DOHH2 (cell line): Measurements from ENCODE around the gene SENP1.

Experiments used
- EZH2phosphoT487 ChIP-seq: fragments of 200-600 bp; sonication (generic); IDR thresholded peaks from 2 replicates; pipeline ENCODE4 v1.6.1; 2017; ENCODE audit warnings: borderline replicate concordance, mild to moderate bottlenecking, antibody characterized with exemption, low read length, moderate library complexity, mixed read lengths
- TF ChIP-seq, protein P1 (sequence below): fragments of 200-600 bp; sonication (generic); IDR thresholded peaks from one replicate; pipeline ENCODE4 v1.5.1; 2014; ENCODE audit warnings: antibody characterized with exemption, mild to moderate bottlenecking, low read depth, low read length; ENCODE audit not compliant: poor library complexity, severe bottlenecking

- TF ChIP-seq, protein P1, sequence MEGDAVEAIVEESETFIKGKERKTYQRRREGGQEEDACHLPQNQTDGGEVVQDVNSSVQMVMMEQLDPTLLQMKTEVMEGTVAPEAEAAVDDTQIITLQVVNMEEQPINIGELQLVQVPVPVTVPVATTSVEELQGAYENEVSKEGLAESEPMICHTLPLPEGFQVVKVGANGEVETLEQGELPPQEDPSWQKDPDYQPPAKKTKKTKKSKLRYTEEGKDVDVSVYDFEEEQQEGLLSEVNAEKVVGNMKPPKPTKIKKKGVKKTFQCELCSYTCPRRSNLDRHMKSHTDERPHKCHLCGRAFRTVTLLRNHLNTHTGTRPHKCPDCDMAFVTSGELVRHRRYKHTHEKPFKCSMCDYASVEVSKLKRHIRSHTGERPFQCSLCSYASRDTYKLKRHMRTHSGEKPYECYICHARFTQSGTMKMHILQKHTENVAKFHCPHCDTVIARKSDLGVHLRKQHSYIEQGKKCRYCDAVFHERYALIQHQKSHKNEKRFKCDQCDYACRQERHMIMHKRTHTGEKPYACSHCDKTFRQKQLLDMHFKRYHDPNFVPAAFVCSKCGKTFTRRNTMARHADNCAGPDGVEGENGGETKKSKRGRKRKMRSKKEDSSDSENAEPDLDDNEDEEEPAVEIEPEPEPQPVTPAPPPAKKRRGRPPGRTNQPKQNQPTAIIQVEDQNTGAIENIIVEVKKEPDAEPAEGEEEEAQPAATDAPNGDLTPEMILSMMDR, result no peak
- no peak for TF ChIP-seq EZH2phosphoT487
Observed at GRCh38 chr12:48040354-48040753, 65.5 kb downstream of the SENP1 start.
